ENCODE data around the gene STK24. TPM values are rescaled to one million over a fixed set of nuclear protein-coding genes. Genes with fewer than 3 reads are reported as not detected.
A peak's percentile ranks its signal among the peaks of the same experiment; 100 is the strongest.

The STK24 gene
- total RNA-seq, 1 donor from 2014 or later = 139 TPM

DNA sequence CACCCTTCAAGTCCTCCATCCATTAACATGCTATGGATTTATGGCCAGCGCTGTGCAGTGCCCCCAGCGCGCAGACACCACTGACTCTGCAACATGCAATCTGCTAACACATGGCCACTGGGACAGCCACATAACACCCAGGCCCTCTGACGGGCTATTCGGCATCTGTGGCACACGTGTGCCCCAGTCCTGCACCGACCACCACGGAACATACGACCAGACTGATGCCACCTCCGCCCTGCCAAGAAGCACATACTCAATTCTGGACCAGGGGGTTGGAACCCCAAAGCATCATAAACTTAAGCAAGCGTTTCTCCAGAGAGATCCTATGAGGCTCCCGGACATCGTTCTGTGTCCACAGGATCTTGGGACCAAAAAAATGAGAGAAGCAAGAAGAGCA lies 9.8 kb downstream of the STK24 start:
- TF ChIP-seq, protein P1, sequence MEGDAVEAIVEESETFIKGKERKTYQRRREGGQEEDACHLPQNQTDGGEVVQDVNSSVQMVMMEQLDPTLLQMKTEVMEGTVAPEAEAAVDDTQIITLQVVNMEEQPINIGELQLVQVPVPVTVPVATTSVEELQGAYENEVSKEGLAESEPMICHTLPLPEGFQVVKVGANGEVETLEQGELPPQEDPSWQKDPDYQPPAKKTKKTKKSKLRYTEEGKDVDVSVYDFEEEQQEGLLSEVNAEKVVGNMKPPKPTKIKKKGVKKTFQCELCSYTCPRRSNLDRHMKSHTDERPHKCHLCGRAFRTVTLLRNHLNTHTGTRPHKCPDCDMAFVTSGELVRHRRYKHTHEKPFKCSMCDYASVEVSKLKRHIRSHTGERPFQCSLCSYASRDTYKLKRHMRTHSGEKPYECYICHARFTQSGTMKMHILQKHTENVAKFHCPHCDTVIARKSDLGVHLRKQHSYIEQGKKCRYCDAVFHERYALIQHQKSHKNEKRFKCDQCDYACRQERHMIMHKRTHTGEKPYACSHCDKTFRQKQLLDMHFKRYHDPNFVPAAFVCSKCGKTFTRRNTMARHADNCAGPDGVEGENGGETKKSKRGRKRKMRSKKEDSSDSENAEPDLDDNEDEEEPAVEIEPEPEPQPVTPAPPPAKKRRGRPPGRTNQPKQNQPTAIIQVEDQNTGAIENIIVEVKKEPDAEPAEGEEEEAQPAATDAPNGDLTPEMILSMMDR (IDR thresholded peaks at IDR 0.05) = no peak
- Mint-ChIP-seq H3K27ac (ENCODE audit: unreplicated experiment) (peak overlapping the region; percentile 42), H3K4me1 (ENCODE audit: unreplicated experiment) (peaks cover 87% of the 10 kb centered on the region), H3K9me3 (ENCODE audit: unreplicated experiment) (peaks cover 9% of the 10 kb centered on the region), H3K36me3 (ENCODE audit: unreplicated experiment) (peaks cover 20% of the 10 kb centered on the region), H3K27me3 (ENCODE audit: unreplicated experiment) (no peaks in the 10 kb centered on the region), H3K4me3 (ENCODE audit: unreplicated experiment) (no peak overlapping the region)
- DNase-seq (ENCODE audit: extremely low spot score, unreplicated experiment) = no peak

DNA sequence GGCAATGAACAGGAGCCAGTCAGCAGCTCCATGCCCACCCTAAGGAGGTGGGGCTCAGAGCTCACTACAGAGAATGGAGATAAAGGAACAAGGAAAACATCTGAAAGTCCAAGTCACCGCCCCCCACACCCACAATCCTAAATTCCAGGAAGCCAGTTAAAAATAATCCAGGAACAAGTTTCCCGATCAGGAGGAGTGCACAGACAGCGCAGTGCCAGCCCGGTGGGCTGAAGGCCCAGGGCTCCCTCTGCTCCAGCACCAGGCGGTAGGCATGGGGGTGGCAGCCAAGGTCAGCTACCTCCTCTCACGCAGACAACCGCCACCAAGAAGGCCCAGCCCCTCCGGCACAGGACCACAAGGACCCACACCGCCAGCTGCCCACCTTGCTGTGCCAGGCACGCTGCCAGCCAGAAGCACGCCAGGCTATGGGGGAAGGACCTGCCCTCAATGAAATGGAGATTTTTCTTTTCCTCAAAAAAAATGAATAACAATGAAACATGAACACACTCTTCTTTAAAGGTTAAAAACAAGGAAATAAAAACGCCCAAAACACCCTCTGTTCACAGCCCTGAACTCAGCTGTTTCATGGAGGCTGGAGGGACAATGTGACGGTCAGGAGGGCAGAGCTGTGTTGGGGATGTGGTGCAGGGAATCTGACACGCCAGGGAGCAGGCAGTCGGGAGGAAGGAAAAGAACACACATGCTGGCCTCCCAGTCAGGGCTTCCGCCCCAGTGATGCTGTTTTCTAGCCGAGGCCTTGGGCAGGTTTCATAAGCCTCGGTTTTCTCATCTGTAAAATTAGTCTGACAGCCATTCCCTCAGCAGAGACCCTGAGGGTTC lies 11.0 kb downstream of the STK24 start:
- peaks cover 85% of the 10 kb centered on the region for H3K4me1 Mint-ChIP-seq (ENCODE audit: unreplicated experiment)
- peak overlapping the region; percentile 35 for H3K4me3 Mint-ChIP-seq (ENCODE audit: unreplicated experiment)

DNA sequence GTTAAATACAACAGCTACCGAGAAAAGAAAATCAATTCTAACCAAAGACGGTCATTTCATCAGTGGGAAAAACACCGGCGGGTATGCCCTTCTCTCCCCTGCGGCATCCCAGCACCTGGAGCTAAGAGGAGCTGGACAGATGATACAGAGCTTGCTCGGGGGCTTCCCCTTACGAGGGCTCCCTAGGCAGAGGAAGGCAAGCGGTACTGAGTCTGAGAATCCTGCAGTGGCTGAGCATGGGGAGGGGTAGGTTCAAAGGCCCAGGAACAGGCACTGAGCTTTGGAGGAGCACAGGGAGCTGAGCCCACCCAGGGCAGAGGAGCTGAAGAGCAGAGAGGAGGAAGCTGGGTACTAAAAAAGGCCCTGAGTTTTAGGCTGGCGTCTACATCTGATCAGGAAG lies 12.7 kb downstream of the STK24 start:
- peaks cover 82% of the 10 kb centered on the region for H3K4me1 Mint-ChIP-seq (ENCODE audit: unreplicated experiment)
- no peak for DNase-seq (ENCODE audit: extremely low spot score, unreplicated experiment)
- peak overlapping the region; percentile 79 for H3K27ac Mint-ChIP-seq (ENCODE audit: unreplicated experiment)
- H3K9me3 Mint-ChIP-seq (ENCODE audit: unreplicated experiment) = peaks cover 5% of the 10 kb centered on the region
- H3K4me3 Mint-ChIP-seq (ENCODE audit: unreplicated experiment) = no peak overlapping the region
- TF ChIP-seq, protein P1 (IDR thresholded peaks at IDR 0.05) = no peak
- H3K36me3 Mint-ChIP-seq (ENCODE audit: unreplicated experiment) = peaks cover 22% of the 10 kb centered on the region
- H3K27me3 Mint-ChIP-seq (ENCODE audit: unreplicated experiment) = no peaks in the 10 kb centered on the region

More for the DNA sequence above, 11.0 kb downstream of the STK24 start:
- DNase-seq (ENCODE audit: extremely low spot score, unreplicated experiment) = no peak
- H3K36me3 Mint-ChIP-seq (ENCODE audit: unreplicated experiment) = peaks cover 20% of the 10 kb centered on the region
- H3K27ac Mint-ChIP-seq (ENCODE audit: unreplicated experiment) = peak overlapping the region; percentile 83
- TF ChIP-seq, protein P1 (IDR thresholded peaks at IDR 0.05) = no peak
- no peaks in the 10 kb centered on the region for H3K27me3 Mint-ChIP-seq (ENCODE audit: unreplicated experiment)
- peaks cover 9% of the 10 kb centered on the region for H3K9me3 Mint-ChIP-seq (ENCODE audit: unreplicated experiment)

DNA sequence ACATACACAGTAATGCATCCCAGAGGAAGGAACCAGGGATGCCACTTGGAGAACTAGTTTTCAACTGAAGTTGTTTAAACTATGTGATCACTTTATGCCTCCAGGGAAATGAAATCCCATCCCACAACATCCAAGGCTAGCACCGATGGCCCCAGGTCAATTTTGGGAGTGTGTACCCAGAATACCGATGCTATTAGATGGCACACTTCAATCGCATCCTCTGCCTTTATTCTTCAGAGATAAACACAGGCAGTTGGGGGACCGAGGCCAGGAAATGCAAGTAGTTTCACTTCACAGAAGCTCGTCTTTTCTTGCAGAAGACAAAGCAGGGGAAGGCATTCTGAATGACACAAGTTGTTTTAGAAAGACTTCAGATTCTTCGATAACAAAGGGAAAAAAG lies 13.8 kb downstream of the STK24 start:
- Mint-ChIP-seq H3K4me3 (ENCODE audit: unreplicated experiment) (peak overlapping the region; percentile 38), H3K36me3 (ENCODE audit: unreplicated experiment) (peaks cover 14% of the 10 kb centered on the region), H3K9me3 (ENCODE audit: unreplicated experiment) (no peaks in the 10 kb centered on the region), H3K4me1 (ENCODE audit: unreplicated experiment) (peaks cover 83% of the 10 kb centered on the region), H3K27me3 (ENCODE audit: unreplicated experiment) (no peaks in the 10 kb centered on the region), H3K27ac (ENCODE audit: unreplicated experiment) (peak overlapping the region; percentile 79)
- TF ChIP-seq, protein P1 (IDR thresholded peaks at IDR 0.05) = no peak
- no peak for DNase-seq (ENCODE audit: extremely low spot score, unreplicated experiment)

DNA sequence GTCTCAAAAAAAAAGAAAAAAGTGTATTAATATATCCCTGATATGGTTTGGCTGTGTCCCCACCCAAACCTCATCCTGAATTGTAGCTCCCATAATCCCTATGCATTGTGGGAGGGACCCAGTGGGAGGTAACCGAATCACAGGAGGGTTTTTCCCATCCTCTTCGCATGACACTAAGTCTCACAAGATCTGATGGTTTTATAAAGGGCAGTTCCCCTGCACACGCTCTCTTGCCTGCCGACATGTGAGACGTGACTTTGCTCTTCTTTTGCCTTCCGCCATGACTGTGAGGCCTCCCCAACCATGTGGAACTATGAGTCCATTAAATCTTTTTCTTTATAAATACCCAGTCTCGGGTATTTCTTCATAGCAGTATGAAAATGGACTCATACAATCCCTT lies 17.7 kb downstream of the STK24 start:
- Mint-ChIP-seq H3K9me3 (ENCODE audit: unreplicated experiment) (no peaks in the 10 kb centered on the region), H3K4me1 (ENCODE audit: unreplicated experiment) (peaks cover 76% of the 10 kb centered on the region), H3K27ac (ENCODE audit: unreplicated experiment) (peak overlapping the region; percentile 35)

More for the DNA sequence above, 17.7 kb downstream of the STK24 start:
- Mint-ChIP-seq H3K36me3 (ENCODE audit: unreplicated experiment) (peaks cover 6% of the 10 kb centered on the region), H3K4me3 (ENCODE audit: unreplicated experiment) (no peak overlapping the region), H3K27me3 (ENCODE audit: unreplicated experiment) (no peaks in the 10 kb centered on the region)
- DNase-seq (ENCODE audit: extremely low spot score, unreplicated experiment) = no peak
- TF ChIP-seq, protein P1 (IDR thresholded peaks at IDR 0.05) = no peak

Data from osteocyte (in vitro differentiated cells).